DND-41 (cell line): ENCODE data around the gene HEPACAM2.
A peak's percentile ranks its signal among the peaks of the same experiment; 100 is the strongest.

Experiments used
- EZH2 ChIP-seq: IDR thresholded peaks from 3 replicates; pipeline ENCODE4 v1.6.1; 2012; ENCODE audit warnings: borderline replicate concordance, low read depth, mild to moderate bottlenecking, moderate library complexity, low read length, inconsistent platforms; ENCODE audit not compliant: severe bottlenecking
- TF ChIP-seq, protein P1 (sequence below): IDR thresholded peaks from 2 replicates; pipeline ENCODE4 v1.5.1; 2012; ENCODE audit warnings: borderline replicate concordance, low read length, moderate library complexity, mild to moderate bottlenecking; ENCODE audit not compliant: poor library complexity, severe bottlenecking; ENCODE audit errors: extremely low read depth

GRCh38 chr7:93228302-93228701 is 2.0 kb upstream of the HEPACAM2 start:
- TF ChIP-seq EZH2, result no peak
- TF ChIP-seq, protein P1, sequence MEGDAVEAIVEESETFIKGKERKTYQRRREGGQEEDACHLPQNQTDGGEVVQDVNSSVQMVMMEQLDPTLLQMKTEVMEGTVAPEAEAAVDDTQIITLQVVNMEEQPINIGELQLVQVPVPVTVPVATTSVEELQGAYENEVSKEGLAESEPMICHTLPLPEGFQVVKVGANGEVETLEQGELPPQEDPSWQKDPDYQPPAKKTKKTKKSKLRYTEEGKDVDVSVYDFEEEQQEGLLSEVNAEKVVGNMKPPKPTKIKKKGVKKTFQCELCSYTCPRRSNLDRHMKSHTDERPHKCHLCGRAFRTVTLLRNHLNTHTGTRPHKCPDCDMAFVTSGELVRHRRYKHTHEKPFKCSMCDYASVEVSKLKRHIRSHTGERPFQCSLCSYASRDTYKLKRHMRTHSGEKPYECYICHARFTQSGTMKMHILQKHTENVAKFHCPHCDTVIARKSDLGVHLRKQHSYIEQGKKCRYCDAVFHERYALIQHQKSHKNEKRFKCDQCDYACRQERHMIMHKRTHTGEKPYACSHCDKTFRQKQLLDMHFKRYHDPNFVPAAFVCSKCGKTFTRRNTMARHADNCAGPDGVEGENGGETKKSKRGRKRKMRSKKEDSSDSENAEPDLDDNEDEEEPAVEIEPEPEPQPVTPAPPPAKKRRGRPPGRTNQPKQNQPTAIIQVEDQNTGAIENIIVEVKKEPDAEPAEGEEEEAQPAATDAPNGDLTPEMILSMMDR, result peak; percentile 88
